HUDEP-2 (cell line): ENCODE results near the gene TTBK1.

ENCODE experiments used
- DNase-seq, 76 experiments: peaks; one replicate each; lab custom pipeline; 2025; ENCODE audit not compliant: unreplicated experiment in 76 of 76; lab: John Stamatoyannopoulos, UW

TTBK1 gene

DNA sequence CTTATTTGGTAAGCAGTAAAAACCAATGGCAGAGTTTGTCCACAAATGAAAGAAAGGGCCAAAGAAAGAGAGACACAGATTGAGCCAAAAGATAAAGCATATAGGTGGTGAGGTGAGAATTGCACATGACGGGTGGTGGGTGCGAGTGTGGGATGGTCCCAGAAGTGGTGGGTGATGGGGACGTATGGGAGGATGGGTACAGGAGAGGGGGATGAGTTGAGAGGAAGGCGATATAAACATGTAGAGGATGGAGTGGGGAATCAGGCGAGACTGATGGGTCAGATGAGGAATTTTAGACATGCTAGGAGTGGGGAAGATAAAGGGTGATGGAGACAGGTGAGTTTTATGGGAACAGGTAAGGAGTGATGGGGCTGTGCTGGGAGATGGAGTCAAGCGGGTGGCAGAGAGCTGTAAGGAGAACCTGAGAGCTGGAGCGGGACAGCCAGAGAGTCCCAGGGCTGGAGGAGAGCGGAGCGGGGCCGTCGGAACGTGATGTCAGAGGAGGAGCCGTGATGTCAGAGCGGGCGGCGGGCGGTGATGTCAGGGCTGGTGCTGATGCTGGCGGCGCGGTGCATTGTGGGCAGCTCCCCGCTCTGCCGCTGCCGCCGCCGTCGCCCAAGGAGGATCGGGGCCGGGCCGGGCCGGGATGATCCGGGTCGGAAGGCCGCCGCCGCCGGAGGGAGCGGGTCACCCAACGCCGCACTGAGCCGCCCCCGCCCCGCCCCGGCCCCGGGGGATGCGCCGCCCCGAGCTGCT lies at the start of gene TTBK1:
Gene TTBK1, plus strand, starts transcription at position 574 of the 756 bp plus-strand sequence. CDS start 3,180 bp downstream, outside the sequence.
- no peak for DNase-seq

GRCh38 chr6:43193929-43194328 lies 49.4 kb upstream of the TTBK1 start:
- no peak for DNase-seq

DNA sequence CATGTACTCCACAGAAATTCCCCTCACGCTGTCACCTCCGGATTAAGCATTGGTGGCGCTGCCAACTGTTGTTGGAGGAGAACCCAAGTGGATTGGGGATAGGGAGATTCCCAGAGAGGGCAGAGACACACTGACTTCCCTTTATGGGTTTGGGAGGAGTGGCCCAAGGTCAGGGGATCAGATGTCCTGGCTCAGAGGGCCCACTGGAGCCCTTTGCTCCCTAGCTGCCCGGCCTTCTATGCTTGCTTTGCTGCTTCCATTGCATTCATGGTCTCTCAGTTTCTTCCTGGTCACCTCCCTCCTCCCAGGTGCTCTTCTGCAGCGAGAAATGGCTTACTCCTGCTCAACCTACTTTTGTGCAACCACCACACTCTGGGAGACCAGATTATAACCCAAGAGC lies 46.9 kb upstream of the TTBK1 start:
- DNase-seq = no peak

GRCh38 chr6:43199912-43200311 lies 43.4 kb upstream of the TTBK1 start:
- no peak for DNase-seq

DNA sequence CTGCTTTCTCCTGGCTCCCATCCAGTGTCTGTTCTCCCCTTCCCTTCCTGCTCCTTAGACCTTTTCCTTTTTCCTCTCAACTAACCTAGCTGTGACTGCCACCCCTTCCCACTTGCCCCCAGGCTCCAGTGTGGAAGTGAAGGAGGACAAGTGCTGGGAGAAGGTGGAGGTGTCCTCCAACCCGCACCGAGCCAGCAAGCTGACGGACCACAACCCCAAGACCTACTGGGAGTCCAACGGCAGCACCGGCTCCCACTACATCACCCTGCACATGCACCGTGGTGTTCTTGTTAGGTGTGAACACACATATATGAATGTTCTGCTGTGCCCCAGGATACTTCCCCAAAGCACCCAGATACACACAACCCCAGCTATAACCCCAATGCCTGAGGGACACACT lies 42.7 kb upstream of the TTBK1 start:
- DNase-seq = no peak

DNA sequence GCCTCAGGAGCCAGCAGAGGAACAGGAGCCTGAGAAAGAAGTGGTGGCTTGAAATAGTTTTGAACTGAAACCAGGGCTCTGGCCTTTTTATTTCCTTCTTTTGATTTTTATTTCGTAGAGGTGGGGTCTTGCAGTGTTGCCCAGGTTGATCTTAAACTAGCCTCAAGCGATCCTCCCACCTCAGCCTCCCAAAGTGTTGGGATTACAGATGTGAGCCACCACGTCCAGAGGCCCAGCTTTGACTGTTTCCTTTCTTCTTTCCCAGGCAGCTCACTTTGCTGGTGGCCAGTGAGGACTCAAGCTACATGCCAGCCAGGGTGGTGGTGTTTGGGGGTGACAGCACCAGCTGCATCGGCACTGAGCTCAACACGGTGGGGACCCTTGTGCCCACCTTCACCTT lies 40.8 kb upstream of the TTBK1 start:
- no peak for DNase-seq

DNA sequence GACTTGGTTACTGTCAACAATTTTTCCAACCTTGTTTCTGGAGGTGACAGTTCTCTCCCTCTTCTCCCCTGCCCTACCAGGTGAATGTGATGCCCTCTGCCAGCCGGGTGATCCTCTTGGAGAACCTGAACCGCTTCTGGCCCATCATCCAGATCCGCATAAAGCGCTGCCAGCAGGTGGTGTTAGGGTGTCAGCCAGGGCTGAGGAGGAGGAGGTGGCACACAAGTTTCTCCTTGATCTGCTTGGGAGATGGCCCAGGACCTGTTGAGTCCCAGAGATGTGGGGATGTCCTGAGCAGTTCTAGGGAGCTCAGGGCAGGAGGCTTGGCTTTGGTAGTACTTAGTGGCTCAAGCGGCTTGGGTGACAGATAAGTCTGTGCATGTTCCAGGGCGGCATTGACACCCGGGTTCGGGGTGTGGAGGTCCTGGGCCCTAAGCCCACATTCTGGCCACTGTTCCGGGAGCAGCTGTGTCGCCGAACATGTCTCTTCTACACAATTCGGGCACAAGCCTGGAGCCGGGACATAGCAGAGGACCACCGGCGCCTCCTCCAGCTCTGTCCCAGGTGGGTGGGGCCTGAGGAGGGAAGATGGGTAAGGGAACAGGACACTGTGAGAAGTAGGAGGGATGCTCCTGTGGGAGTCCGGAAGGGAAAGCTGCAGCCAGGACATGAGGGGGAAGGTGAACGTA lies 40.1 kb upstream of the TTBK1 start:
- no peak for DNase-seq

- DNase-seq = no peak
These were observed 39.6 kb upstream of the TTBK1 start for GRCh38 chr6:43203718-43204095.

DNA sequence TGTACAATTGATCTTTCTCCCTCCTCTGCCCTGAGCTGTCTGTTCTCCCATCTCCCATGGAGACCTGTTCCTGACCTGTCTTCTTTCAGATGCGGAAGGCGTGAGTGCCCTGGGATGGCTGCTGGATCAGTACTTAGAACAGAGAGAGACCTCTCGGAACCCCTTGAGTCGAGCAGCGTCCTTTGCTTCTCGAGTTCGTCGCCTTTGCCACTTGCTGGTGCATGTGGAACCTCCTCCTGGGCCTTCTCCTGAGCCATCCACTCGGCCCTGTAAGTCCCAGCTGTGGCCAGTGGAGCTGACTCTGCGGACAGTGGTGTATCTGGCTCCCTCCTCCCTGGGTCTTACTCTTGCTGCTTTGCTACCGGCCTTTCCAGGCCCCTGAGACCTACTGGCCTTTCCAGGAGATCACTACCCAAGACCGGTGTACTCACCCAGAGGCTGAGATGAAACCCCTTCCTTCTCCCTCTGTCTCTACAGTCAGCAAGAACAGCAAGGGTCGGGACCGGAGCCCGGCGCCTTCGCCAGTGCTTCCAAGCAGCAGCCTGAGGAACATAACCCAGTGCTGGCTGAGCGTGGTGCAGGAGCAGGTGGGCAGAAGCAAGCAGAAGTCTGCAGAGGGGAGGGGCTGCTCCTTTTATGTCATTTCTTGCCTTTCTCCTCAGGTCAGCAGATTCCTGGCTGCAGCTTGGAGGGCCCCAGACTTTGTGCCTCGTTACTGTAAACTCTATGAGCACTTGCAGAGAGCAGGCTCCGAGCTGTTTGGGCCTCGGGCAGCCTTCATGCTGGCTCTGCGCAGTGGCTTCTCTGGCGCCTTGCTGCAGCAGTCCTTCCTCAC lies 38.8 kb upstream of the TTBK1 start:
- no peak for DNase-seq

DNA sequence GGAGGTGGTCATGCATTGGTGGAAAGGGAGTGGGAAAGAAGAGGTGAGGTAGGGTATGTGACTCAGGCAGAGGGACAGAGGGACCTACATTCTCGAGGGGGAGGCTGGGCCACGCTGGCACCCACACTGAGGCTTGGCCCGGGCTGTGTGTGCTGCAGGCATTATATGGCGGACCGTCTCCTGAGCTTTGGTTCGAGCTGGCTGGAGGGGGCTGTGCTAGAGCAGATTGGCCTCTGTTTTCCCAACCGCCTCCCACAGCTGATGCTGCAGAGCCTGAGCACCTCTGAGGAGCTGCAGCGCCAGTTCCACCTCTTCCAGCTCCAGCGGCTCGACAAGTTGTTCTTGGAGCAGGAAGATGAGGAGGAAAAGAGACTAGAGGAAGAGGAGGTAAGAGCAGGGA lies 37.4 kb upstream of the TTBK1 start:
- no peak for DNase-seq

DNA sequence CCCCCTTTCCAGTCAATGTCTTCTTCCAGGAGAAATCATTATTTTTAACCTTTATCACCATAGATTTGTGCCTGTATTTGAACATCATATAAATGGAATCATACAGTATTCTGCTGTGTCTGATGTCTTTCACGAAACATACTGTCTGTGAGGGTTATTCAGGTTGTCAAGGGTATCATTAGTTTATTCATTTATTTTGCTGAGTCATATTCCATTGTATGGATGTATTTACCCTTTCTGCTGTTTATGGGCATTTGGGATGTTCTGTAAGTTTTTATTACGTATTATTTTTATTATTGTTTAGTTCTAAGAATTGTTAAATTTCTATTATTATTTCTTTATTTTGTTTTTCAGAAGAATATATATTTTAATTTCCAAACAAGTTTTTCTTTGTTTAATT lies 36.0 kb upstream of the TTBK1 start:
- no peak for DNase-seq

GRCh38 chr6:43211955-43212354 lies 31.3 kb upstream of the TTBK1 start:
- DNase-seq = no peak

GRCh38 chr6:43213431-43213830 lies 29.9 kb upstream of the TTBK1 start:
- DNase-seq = no peak

- DNase-seq = no peak
These were observed 28.2 kb upstream of the TTBK1 start for GRCh38 chr6:43215066-43215465.

- DNase-seq = no peak
These were observed 27.1 kb upstream of the TTBK1 start for GRCh38 chr6:43216200-43216599.

- no peak for DNase-seq
These were observed 25.9 kb upstream of the TTBK1 start for GRCh38 chr6:43217351-43217750.

- DNase-seq = no peak
These were observed 24.2 kb upstream of the TTBK1 start for GRCh38 chr6:43219119-43219518.

GRCh38 chr6:43219814-43220213 lies 23.5 kb upstream of the TTBK1 start:
- no peak for DNase-seq

DNA sequence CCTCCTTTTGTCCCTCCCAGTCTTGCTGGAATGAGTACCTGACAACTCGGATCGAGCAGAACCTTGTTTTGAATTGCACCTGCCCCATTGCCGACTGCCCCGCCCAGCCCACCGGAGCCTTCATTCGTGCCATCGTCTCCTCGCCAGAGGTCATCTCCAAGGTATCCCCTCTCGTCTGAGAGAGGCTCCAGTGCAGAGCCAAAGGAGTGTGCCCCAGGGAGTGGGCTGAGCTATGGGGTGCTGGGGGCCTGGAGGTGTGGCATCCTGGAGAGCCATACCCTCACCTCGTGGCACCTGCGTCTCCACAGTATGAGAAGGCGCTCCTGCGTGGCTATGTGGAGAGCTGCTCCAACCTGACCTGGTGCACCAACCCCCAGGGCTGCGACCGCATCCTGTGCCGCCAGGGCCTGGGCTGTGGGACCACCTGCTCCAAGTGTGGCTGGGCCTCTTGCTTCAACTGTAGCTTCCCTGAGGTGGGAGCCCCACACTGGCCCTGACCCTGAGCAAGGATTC lies 22.8 kb upstream of the TTBK1 start:
- no peak for DNase-seq

- DNase-seq = no peak
These were observed 22.0 kb upstream of the TTBK1 start for GRCh38 chr6:43221046-43221972.
